Measurements from ENCODE around the gene DDX47.
"Not testable (repeated sequence)": the region's sequence is repeated elsewhere in the genome, so short reads cannot be mapped to it uniquely, and the experiment has no call there.

DDX47 gene

DNA sequence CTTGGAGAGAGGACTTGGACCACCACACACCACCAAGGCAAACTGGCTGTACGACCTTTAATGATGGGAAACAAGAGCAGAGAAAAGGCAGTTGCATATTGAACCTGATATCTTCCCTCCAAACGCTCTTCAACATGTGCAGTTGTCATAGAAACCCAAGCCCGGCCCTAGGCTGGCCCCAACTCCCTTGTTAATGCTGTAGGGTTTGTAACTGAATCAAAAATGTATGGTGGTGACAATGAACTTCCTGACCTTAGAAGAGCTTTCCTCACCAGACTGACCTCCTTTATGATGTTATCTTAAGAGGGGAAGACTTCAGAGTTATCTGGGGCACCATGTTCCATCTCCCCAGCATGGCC is 15.4 kb upstream of the DDX47 start:
- no peak for DNase-seq (ENCODE audit: low spot score)

DNA sequence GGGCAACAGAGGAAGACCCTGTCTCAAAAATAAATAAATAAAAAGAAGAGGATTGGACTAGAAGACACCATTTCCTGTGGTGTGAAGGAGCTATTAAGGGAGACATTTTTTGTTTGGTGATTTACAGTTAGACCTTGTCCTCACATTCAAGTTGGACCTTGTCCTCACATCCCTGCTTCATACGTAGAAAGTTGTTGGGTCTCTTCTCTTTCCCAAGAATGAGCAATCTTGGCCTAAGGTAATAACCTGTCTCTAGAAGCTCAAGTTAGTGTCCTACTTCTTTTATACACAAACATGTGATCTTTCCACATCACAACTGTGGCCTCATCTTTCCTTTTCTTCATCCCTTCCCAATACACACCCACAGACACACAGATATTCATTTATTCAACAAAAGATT is 14.7 kb upstream of the DDX47 start:
- no peak for DNase-seq (ENCODE audit: low spot score)

DNA sequence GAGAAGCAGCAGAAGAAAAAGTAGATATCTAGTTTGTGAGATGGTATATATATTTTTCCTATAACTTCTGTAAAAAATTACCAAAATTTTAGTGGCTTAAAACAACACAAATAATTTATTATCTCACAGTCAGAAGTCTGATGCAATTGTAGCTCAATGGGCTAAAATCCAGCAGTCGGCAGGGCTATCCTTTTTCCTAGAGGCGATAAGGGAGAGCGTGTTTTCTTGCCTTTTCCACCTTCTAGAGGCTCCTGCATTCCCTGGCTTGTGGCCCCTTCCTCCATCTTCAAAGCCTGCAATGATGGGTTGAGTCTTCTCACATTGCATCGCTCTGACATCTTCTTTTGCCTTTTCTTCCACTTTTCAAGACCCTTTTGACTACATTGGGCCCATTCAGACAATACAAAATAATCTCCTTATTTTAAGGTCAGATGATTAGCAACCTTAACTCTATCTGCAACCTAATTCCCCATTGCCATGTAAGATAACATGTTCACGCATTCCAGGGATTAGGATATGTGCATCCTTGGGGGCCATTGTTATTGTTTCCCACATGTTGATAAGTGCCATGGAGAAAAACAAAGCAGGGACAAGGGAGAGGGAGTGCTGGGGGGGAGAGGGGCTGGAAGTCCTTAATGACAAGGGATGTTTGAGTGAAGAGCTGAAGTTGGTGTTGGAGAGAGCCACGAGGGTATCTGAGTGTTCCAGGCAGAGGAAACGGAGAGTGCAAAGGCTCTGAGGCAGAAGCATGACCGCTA is 13.8 kb upstream of the DDX47 start:
- no peak for DNase-seq (ENCODE audit: low spot score)

DNA sequence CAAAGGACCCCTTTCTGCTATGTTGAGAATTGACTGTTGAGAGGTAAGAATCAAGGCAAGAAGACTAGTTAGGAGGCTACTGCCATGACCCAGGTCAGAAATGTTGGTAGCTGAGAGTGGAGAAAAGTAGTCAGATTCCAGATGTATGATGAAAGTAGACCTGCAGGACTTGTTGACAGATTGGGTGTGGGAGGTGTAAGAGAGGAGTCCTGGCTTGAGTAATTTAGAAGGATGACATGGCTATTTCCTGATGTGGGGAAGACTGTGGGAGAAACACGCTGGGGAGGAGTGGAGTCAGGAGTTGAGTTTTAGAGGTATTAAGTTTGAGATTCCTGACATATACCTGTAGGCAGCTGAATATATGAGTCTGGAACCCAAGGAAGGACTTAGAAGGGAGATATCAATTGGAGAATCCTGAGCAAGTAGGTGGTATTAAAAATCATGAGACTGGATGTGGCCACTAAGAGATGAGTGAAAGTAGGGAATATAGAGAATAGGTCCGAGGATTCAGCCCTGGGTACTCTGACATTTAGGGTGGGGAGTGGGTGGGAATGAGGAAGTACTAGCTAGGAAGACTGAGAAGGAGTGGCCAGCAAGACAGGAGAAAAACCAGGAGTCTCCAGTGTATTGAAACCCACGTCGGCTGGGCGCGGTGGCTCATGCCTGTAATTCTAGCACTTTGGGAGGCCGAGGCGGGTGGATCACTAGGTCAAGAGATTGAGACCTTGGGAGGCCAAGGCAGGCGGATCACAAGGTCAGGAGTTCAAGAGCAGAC is 12.6 kb upstream of the DDX47 start:
- no peak for DNase-seq (ENCODE audit: low spot score)

DNA sequence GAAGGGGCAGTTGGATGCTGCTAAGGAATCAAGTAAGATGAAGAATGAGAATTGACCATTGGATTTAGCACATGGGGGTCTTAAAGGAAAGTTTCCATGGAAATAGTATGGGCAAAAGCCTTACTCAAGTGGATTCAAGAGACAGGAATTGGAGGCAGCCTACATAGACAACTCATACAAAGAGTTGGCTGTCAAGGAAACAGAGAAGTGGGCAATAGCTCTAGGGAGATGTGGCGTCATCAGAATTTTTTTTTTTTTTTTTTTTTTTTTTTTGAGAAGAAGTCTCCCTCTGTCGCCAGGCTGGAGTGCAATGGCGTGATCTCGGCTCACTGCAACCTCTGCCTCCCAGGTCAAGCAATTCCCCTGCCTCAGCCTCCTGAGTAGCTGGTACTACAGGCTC is 11.5 kb upstream of the DDX47 start:
- not testable (repeated sequence) for DNase-seq (ENCODE audit: low spot score)

DNA sequence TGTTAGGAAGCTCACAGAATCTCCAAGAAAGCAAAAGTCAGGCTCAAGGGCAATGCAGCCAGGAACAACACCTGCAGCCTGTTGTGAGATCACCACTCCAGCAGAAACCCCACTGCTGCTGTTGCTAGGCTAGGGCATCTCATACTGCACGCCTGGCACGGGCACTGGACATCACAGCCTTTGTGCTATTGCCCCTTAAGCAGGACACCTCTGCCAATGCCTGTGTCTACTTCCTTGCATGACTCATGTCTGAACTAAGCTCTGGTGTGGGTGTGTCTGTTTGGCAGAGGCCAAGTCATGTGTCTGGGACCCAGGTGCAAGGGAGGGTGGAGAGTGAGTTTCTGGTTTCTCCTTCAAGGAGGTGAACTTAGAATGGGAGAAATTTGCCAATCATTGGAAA is 10.0 kb upstream of the DDX47 start:
- peak; percentile 51 for DNase-seq (ENCODE audit: low spot score)

DNA sequence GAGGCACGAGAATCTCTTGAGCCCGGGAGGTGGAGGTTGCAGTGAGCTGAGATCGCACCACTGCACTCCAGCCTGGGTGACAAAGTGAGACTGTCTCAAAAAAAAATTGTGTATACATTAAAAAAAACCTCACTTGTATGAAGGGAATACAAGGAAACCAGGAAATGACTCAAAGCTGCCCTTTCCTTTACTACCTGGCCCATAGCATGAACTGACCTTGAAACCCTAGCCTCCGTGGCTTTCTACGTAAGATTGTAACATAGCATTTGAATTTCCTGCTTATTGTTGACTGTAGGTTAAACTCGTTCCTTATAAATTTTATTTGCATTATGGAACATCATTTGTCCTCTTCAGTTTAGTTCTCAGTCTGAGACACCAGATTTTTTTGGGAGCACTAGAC is 9.1 kb upstream of the DDX47 start:
- DNase-seq (ENCODE audit: low spot score): no peak

DNA sequence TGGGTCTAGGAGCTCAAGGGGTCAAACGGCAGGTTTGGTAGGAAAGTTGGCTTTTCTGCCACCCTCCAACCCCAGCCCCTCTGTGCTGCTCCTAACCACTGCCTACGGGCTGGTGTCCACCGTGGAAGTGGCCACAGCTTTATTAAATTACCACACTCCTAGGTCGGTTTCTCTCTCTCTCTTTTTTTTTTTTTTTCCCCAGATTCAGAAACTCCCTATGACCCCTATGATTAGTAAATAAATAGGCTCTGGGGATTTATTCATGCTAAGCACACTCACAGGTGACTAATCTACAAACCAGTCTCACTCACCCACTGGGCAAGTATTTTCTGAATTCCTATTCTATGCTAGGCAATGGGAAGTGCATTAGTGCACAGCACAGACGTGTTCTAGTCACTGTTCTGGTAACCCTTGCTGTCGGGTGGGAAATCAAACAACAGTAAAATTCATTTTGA is 8.7 kb upstream of the DDX47 start:
- no peak for DNase-seq (ENCODE audit: low spot score)

DNA sequence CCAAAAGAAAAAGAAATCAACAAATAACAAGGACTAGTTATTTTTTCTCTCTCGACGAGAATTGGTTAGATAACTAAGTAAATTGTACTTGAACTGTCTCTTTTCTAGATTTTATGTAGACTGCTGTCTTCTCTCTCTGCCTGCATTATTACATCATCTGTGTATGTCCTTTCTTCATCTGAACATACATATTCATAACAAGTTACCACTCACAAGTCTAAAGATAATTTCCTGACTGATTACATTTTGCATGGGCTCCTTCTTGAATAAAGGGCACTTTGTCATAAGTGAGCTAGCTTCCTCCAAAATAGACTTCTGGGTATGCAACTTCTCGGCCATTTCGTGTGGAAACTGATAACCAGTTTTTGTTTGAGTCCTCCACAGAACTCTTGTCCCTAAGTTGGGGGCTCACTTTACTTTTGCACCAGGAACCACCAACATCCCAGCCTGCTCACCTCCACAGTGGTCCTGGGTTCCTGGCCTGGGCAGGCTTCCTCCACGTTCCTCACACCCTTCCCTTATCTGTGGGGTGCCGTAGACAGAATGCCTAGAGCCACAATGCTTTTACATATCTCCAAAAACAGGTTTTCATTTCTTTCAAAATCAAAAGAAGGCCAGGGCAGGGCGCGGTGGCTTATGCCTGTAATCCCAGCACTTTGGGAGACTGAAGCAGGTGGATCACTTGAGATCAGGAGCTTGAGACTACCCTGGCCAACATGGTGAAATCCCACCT is 6.2 kb upstream of the DDX47 start:
- no peak for DNase-seq (ENCODE audit: low spot score)

DNA sequence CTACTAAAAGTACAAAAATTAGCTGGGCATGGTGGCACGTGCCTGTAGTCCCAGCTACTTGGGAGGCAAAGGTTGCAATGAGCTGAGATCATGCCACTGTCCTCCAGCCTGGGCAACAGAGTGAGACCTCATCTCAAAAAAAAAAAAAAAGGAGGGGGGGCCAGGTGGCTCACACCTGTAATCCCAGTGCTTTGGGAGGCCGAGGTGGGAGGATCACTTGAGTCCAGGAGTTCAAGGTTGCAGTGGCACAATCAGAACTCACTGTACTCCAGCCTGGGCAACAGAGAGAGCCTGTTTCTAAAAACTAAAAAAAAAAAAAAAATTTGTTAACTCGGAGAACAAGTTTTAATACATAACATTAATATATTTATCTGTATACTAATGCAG is 5.6 kb upstream of the DDX47 start:
- DNase-seq (ENCODE audit: low spot score): not testable (repeated sequence)

DNA sequence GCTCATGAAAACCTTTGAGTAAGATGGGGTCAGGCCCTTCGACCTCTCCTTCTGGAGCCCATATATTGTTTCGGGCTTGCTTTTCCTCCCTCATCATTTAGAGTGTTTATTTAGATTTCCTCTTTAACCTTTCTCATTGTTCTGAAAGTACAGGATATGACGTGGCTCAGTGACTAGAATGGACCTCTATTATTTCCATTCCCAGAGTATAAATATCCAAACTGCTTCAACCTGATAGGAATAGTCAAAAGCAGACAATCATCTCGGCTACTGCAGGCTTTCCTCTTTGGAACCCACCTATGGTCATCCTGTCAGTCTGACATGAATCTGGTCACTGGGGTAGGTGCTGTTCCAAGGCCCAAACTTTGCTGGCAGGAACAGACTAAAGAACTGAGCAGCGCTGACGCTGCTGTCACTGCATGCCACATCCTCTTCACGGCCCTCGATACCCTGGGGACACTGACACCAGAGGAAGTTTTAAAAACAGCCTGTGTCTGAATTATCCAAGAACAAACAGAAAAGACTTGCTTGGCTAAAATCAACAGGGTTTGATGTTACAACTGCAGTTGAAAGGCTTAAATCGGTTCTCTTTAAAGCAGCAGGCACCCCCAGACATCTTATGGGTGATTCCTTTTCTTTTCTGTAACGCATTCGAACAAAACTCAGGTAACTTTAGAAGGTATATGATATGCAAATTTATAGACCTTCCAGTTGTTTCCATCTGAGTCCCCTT is 5.0 kb upstream of the DDX47 start:
- no peak for DNase-seq (ENCODE audit: low spot score)

DNA sequence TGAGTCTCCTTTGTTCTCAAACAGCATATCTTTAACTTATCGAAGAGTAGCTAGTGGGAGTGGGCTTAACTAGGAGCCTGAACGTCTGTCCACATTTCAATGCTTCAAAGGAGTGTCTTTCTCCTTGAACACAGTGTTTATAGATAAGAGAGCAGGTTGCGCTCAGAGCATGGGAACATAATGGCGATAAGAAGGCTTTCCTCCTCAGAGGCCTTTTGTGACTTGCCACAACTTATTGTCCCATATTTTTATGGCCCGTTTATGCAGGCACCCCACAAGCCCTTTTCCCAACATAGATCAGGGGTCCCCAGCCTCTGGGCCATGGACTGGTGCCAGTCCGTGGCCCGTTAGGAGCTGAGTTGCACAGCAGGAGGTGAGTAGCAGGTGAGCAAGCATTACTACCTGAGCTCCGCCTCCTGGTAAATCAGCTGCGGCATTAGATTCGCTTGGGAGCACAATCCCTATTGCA is 2.6 kb upstream of the DDX47 start:
- DNase-seq (ENCODE audit: low spot score): no peak

DNA sequence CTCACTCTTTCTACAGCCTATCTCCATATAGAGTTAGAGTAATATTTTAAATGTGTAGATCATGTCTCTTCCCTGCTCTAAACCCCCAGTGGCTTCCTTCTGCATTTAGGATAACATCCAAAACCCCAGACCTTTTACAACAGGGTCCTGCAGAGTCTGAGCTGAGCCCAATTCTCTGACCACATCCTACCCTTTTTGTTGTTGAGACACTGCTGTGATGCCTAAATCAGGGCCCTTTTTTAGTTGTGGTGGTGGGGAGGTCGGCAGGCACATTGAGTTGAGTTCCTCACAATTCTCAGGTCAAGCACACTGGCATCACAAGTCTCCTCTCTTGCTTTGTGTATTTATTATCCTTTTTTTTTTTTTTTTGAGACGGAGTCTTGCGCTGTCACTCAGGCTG is 1.8 kb upstream of the DDX47 start:
- DNase-seq (ENCODE audit: low spot score): no peak

DNA sequence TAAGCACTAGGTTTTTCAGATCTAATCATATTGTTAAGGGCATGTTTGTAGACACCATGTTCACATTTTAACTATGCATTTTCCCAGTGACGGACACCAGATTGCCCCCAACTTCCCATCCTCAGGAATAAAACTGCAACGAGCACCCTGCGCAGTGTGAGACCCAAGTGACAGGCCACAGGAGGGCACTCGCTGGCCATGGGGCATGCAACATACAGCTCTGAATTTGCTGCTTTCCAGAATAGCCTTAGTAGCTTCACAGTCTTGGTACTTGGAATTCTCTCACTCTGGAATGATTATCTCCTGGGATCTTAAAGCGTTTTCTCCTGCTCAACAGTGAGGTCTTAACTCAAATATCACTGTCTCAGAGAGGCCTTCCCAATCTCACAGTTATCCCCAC is 972 bp upstream of the DDX47 start:
- no peak for DNase-seq (ENCODE audit: low spot score)

DNA sequence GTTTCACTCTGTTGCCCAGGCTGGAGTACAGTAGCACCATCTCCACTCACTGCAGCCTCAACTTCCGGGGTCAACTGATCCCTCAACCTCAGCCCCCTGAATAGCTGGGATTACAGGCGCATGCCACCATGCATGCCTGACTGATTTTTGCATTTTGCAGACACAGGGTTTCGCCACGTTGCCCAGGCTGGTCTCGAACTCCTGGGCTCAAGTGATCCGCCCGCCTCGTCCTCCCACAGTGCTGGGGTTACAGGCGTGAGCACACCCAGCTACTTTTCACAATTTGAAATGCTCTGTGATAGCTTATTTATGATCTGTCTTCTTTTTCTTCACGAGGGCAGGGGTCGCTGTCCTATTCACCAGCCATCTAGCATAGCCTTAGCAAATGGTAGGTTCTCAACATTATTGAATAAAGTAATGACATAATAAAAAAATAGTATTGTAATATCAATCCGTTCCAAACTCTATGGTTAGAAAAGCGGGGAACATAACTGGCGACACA is 477 bp upstream of the DDX47 start:
- DNase-seq (ENCODE audit: low spot score): no peak

DNA sequence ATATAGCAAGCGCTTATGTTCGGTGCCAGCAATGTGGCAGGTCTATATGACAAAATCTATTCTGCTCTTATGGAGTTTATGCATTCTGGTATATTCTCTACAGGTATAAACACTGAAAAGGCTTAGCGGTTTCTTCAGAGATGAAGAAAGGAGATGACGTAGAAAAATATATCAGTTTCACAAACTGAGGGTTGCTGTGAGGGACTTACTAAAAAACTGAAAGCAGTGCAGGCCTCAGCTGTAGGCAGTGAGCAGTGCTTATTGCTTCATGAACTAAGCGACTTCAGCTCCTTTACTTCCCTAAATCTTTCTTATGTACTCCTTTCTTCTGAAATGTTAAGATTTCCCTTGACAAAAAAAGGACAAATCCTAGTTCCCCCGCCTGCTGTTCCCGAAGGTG is 4.5 kb downstream of the DDX47 start:
- DNase-seq (ENCODE audit: low spot score): no peak

DNA sequence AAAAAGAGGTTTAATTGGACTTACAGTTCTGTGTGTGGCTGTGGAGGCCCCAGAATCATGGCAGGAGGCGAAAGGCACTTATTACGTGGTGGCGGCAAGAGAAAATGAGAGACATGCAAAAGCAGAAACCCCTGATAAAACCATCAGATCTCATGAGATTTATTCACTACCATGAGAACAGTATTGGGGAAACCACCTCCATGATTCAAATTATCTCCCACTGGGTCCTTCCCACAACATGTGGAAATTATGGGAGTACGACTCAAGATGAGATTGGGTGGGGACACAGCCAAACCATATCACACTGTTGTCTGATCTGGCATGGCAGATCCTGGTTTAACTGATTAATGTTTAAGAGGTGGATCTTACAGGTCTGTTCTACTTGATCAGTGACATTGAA is 5.6 kb downstream of the DDX47 start:
- no peak for DNase-seq (ENCODE audit: low spot score)

DNA sequence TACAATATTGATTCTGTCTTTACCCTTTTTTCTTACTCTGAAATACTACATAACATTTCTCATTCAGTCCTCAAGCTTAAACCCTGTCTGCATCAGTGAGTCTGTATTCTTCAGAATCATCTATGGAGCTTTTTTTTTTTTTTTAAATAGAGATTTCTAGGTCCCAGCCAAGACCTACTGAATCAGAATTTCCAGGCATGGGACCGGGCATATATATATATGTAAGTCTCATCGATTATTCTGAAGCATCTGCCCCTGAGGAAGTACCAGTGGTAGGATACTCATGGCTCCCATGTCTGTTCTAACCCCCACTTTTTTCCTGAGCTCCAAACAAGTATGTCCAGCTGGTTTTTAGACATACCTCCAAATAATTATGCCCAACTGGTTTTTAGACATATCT is 6.1 kb downstream of the DDX47 start:
- no peak for DNase-seq (ENCODE audit: low spot score)

DNA sequence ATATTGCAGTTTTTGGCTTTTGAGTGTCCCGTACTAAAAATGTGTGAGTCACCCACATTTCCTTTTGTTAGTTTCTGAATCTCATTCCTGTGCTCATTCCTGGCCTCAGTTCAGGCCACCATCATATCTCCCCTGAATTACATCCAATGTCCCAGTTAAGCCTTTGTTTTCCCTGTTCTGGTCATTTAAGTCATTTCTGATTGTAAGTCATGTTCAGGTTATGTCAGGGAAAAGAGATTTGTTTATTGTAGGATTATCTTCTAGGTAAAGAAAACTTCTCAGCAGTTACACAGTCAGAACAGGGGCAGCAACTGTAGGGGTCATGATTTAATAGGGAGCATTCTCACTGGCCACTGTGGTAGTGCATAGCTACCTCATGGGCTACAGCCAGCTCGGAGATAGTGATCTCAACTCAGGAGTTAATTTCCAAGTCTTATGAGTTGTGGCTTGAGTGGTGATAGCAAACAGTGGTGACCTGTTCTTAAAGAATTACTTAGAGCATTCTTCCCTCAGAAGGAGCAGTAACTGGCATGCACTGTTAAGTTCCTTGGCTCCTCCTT is 6.7 kb downstream of the DDX47 start:
- DNase-seq (ENCODE audit: low spot score): no peak

DNA sequence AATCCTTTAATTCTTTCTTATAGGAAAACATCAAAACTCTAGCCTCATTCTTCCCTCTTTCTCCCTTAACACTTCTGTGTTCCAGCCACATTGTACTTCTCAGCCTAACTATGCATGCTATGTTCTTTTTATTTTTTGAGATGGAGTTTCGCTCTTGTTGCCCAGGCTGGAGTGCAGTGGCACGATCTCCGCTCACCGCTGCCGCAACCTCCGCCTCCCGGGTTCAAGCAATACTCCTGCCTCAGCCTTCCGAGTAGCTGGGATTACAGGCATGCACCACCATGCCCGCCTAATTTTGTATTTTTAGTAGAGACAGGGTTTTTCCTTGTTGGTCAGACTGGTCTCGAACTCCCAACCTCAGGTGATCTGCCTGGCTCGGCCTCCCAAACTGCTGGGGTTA is 7.2 kb downstream of the DDX47 start:
- not testable (repeated sequence) for DNase-seq (ENCODE audit: low spot score)

DNA sequence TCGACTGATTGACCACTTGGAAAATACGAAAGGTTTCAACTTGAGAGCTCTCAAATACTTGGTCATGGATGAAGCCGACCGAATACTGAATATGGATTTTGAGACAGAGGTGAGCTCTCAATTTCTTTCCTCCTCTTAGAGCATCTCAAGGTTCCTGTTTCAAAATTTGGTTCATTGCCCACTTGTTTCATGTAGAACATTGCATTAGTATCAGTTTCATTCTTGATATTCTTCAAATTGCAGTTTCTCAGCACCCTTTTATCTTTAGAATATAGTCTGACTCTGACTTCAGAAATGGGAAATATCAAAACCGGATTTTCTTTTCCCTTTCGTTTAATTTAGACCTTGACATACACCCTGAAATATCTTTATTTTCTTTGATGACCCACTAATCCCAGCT is 8.8 kb downstream of the DDX47 start:
- no peak for DNase-seq (ENCODE audit: low spot score)

DNA sequence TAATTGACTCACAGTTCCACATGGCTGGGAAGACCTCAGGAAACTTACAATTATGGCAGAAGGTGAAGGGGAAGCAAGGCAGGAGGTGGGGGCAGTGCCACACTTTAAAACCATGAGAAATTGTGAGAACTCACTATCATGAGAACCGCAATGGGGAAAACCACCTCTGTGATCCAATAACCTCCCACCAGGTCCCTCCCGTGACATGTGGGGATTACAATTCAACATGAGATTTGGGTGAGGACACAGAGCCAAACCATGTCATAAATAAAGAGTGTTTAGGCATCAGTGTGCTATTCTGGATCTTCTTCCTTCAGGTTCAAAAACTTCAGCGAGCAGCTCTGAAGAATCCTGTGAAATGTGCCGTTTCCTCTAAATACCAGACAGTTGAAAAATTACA is 9.7 kb downstream of the DDX47 start:
- no peak for DNase-seq (ENCODE audit: low spot score)
